Activated effector memory CD4-positive, alpha-beta T cell treated with Interleukin-2 at 50 U/mL for 16 hours (primary cell): ENCODE measurements around the gene ALPL.

ENCODE experiments used
- DNase-seq: peaks from one replicate; pipeline ENCODE4 v3.0.0-alpha.2; 2020

ALPL gene

DNA sequence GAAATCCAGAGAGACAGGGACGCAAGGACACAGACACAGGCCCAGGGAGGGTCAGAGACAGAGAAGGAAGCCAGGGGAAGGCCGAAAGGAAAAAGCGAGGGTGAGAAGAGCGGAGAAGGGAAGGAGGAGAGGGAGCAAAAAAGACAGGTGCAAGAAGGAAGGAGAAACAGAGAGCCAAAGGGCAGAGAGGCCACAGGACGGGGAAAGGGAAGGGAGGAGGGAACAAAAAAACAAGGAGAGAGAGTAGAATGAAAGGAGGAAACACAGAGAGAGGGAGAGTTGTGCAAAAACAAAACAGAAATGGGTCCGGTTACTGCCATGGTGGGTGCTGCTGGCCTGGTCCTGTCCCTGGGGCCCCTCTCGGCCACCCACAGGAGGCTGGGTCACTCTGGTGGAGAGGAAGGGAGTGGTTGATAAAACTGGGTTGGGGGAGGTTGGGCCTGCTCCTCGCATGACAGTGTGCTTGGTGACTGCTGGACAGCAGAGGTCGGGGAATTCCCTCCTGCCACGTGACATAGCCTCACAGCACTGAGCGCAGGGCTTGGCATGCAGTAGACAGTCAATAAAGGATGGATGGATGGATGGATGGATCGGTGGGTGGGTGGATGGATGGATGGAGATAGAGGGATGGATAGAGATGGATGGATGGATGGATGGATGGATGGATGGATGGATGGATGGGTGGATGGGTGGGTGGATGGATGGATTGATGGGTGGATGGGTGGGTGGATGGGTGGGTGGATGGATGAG is 95.2 kb downstream of the ALPL start:
- no peak for DNase-seq

DNA sequence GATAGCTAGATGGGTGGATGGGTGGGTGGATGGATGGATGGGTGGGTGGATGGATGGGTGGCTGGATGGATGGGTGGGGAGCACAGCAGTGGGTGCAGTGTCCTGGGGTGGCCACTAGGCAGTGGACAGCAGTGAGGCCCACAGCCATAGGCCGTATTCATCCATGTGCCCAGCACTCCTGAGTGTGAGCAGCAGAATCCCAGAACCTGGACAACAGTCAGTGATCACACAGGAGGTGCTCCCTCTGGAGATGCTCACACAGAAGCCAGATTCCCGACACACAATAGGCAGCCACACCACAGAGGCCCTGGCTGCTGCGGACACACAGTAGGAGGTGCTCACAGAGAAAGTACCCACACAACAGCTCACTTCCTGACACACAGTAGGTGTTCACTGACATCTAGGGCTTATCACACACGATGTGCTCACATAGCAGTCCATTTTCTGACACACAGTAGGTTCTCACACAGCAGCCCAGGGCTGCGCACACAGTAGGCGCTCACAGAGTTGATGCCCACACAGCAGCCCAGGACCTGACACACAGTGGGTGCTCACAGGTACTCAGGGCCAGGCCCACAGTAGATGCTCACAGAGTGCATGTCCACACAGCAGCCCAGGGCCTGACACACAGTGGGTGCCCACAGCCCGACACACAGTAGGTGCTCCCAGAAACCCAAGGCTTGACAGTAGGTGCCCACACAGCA is 95.9 kb downstream of the ALPL start:
- DNase-seq: no peak

DNA sequence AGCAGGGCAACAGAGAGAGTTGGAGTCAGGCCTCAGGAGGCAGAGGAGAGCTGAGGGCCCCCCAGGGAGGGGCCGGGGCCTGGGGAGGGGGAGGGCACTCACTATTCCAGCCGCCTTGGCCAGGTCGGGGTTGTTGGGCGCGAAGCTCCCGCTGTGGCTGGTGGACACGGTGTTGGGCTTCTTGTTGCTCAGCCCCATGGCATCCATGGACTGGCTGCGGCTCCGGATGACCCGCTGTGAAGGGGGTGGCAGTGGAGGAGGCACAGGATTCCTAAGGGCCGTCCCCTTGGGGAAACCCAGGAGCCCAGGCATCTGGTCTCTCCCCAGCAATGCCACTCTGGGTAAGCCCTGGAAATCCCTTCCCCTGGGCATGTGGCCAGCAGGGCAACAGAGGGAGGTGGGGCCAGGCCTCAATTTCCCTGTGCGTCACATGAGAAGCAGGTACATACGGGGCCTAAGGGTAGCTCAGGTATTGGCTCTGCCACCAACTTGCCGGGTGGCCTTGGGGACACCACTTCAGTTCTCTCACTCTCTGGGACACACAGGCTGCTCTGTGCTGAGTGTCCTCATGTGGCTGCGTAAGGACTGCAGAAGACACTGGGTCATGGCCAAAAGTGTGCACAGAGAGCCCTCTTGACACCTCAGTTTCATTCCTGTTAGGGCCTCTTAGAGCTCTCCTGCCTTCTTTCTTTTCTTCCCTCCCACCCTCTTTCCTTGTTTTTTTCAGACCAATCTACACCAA is 96.9 kb downstream of the ALPL start:
- DNase-seq: no peak

- DNase-seq: no peak
These were observed 98.6 kb downstream of the ALPL start for GRCh38 chr1:21607549-21608529.

DNA sequence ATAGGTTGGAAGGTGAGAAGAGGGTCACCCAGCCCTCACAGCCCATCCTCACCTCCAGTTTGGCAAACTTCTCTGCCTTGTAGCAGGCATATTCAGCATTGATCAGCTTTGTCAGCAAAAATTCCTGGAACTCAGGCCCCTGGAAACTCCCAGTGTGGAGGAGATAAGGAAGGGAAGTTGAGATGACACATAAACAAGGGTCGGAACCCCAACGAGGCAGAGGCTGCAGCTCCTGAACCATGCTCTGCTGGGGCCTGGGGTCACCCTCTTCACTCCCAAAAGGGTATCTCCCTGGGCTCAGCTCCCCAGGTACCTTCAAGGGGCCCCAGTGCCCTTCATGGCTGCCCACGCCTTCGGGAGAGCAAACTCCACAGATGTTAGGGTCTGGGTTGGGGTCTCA is 99.6 kb downstream of the ALPL start:
- no peak for DNase-seq

GRCh38 chr1:21610027-21610426 is 100.8 kb downstream of the ALPL start:
- no peak for DNase-seq

DNA sequence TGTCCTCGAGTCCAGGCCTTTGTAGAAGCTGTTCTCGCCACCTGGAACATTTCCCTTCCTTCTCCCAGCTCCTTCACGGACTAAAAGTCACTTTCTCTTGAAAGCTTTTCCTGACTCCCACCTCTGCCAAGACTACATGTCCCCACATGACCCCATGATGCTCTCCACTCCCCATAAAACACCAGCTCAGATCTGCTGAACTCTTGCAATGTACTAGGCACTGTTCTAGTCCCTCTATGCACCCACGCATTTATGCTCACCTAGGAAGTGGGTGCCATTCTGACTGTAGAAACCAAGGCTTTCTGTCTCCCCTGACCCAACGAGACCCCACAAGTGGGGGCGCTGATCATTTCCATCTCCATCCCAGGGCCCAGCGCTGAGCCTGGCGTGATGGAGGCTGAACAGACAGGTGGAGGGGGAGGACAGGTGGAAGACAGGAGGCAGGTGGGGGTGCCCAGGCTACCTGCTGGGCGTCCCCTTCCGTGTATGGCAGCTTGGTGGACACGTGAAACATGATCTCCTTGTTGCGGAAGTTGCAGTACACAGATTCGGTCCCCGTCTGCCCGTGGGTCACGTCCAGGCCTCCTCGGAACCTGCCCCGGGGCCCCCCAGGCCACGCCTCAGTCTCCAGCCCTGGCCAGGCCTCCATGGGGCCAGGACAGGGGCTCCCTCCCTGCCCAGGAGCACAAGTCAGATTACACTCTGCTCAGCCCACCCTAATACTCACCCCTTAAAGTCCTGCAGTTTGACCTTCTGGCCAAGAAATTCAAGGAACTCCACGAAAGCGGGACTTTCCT is 102.0 kb downstream of the ALPL start:
- DNase-seq: no peak

- no peak for DNase-seq
These were observed 102.8 kb downstream of the ALPL start for GRCh38 chr1:21612057-21612456.

GRCh38 chr1:21613072-21613867 is 104.0 kb downstream of the ALPL start:
- no peak for DNase-seq

- no peak for DNase-seq
These were observed 105.3 kb downstream of the ALPL start for GRCh38 chr1:21614419-21615115.

DNA sequence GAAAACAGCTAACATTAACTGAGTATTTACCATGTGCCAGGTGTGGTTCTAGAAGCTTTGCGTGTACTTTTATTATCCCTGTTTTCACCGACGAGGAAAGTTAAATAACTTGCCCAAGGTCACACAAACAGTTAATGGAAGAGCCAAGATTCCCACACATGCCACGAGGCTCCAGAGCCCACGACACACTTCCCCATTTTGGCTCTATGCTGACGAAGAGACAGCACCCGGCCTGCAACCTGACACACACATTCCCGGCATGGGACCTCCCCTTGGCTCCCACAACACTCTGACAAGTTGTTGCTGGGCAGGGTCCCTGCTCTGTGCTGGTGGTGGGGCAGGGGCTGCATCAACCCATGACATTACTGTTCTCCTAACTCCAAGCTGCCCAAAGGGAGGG is 107.1 kb downstream of the ALPL start:
- DNase-seq: no peak

DNA sequence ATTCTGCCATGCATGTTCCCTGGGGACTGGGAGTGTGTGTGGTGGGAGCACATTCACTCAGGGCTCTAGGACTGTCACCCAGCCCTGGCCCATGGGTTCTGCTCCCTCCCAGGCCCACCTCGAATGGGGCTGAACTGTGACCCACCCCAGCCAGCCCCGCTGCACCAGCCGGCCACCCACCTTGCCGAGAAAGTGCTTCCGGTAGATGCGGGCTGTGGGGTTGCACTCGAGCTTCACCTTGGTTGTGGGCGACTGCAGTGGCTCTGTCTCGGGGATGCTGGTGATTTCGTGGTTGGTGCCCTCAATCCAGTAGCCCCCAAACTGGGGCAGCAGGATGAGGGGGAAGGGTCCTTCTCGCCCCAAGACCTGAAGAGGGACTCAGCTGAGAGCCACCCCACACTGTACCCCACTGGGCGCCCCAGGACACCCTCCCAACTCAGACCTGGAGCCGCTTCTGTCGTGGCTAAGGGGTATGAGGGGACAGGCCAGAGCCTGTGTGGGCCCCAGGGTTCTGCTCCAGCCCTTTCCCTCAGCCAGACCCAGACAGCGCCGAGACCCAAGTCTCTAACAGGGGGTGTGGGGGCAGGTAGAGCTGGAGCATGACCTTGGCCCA is 108.0 kb downstream of the ALPL start:
- no peak for DNase-seq

DNA sequence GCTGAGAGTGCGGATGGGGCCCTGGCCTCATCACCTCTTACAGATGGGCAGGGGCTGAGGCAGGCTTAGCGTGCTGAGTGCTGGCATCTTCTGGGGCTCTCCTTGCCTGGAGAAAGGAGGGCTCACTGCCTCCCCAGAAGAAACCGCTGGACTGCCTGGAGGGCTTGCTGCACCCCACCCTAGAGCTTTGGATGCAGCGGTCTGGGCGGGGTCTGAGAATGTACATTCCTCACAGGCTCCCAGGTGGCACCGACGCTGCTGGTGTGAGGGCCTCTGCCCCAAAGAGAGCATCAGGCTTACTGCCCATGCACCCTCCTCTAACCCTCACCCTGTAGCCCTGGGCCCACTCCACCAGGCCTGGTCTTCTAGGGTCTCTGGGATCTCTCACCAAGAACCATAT is 108.8 kb downstream of the ALPL start:
- DNase-seq: no peak

- no peak for DNase-seq
These were observed 109.5 kb downstream of the ALPL start for GRCh38 chr1:21618561-21619374.

GRCh38 chr1:21619375-21619947 is 110.2 kb downstream of the ALPL start:
- DNase-seq: no peak

GRCh38 chr1:21620011-21620410 is 110.8 kb downstream of the ALPL start:
- no peak for DNase-seq

GRCh38 chr1:21620496-21620895 is 111.3 kb downstream of the ALPL start:
- no peak for DNase-seq

DNA sequence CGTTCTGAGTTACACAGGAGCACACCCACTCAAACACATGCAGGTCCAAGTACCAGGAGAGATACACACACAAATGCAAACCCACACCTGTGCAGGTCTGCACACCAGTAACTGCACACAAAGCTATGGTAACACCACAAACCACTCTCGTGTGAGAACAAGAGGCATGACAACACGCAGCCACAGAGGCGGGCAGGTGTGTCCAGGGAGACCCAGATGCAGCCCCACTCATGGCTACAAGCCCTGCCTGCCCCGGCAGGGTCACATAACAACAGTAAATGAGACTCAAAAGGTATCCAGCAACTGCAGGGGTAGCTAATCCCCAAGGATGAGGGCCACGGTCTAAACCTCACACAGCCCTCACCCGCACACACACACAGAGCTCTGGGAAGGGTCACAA is 111.8 kb downstream of the ALPL start:
- no peak for DNase-seq
